T-helper 1 cell treated with Interleukin-12 subunit alpha and Interleukin-12 subunit beta and Interleukin-4 antibody, amounts not matched to agents 30 μg/mL and 1 μg/mL, for 36 hours (primary cell): ENCODE data around the gene FHIT.

Experiments
- H3K27ac Mint-ChIP-seq: one replicate; pipeline ENCODE4 v1.8.0; 2021; ENCODE audit warnings: mild to moderate bottlenecking, mixed read lengths
- H3K27me3 Mint-ChIP-seq: one replicate; pipeline ENCODE4 v1.8.0; 2021; ENCODE audit warnings: low read depth, mixed read lengths
- H3K36me3 Mint-ChIP-seq: one replicate; pipeline ENCODE4 v1.8.0; 2021; ENCODE audit warnings: low read depth, mixed read lengths
- H3K4me1 Mint-ChIP-seq: one replicate; pipeline ENCODE4 v1.8.0; 2021; ENCODE audit warnings: low read depth, mixed read lengths
- H3K4me3 Mint-ChIP-seq: one replicate; pipeline ENCODE4 v1.8.0; 2021; ENCODE audit warnings: mild to moderate bottlenecking, moderate library complexity, mixed read lengths
- H3K9me3 Mint-ChIP-seq: one replicate; pipeline ENCODE4 v1.8.0; 2021; ENCODE audit warnings: mixed read lengths

The FHIT gene

GRCh38 chr3:59862686-59863085, 1388.6 kb downstream of the FHIT start:
- H3K27ac Mint-ChIP-seq: no peak overlapping the region
- H3K4me3 Mint-ChIP-seq: no peak overlapping the region
- peaks cover 57% of the 10 kb centered on the region for H3K36me3 Mint-ChIP-seq
- no peaks in the 10 kb centered on the region for H3K27me3 Mint-ChIP-seq
- H3K4me1 Mint-ChIP-seq: peaks cover 20% of the 10 kb centered on the region
- peaks cover 33% of the 10 kb centered on the region for H3K9me3 Mint-ChIP-seq

- no peak overlapping the region for H3K4me3 Mint-ChIP-seq
- H3K27ac Mint-ChIP-seq: peak overlapping the region; percentile 23
- peaks cover 23% of the 10 kb centered on the region for H3K36me3 Mint-ChIP-seq
Observed at GRCh38 chr3:59857589-59858346, 1393.5 kb downstream of the FHIT start.

GRCh38 chr3:59856934-59857460, 1394.3 kb downstream of the FHIT start:
- no peaks in the 10 kb centered on the region for H3K27me3 Mint-ChIP-seq
- no peak overlapping the region for H3K4me3 Mint-ChIP-seq
- H3K36me3 Mint-ChIP-seq: peaks cover 18% of the 10 kb centered on the region
- H3K27ac Mint-ChIP-seq: no peak overlapping the region
- H3K4me1 Mint-ChIP-seq: peaks cover 7% of the 10 kb centered on the region
- H3K9me3 Mint-ChIP-seq: peaks cover 2% of the 10 kb centered on the region

More at GRCh38 chr3:59857589-59858346, 1393.5 kb downstream of the FHIT start:
- peaks cover 9% of the 10 kb centered on the region for H3K9me3 Mint-ChIP-seq
- no peaks in the 10 kb centered on the region for H3K27me3 Mint-ChIP-seq
- peaks cover 7% of the 10 kb centered on the region for H3K4me1 Mint-ChIP-seq

DNA sequence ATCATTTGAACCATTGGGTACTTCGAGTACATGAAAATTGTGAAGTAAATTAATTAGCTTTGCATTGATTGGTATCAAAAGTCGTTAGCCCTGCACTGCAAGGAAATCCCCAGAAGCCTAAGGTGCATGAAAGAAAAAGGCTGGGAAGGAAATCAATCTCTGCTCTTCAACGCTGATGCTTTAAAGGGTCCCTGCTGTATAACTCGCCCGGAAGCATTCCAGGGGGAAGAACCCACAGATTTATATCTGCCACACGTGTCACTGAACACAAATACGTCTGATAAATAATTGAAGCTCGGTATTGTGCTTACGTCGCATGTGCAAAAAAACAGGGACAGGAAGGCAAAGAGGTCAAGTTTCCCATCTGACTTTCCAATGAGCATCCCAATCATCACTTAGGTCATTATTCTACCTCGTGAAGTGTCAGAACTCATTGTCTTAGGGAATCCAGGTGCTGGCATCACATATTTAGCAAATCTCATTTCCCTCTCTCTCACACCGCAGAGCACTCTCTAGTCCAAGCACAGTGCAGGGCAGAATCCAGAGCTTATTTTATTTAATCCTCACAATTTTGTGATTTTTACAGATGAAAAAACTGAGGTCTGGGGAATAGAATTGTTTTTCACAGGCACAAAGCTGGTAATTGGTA, 1397.1 kb downstream of the FHIT start:
- Mint-ChIP-seq H3K9me3 (no peaks in the 10 kb centered on the region), H3K36me3 (peaks cover 14% of the 10 kb centered on the region), H3K27me3 (no peaks in the 10 kb centered on the region), H3K4me1 (peaks cover 7% of the 10 kb centered on the region), H3K4me3 (no peak overlapping the region), H3K27ac (no peak overlapping the region)

- H3K36me3 Mint-ChIP-seq: peaks cover 20% of the 10 kb centered on the region
- no peaks in the 10 kb centered on the region for H3K4me1 Mint-ChIP-seq
- no peak overlapping the region for H3K4me3 Mint-ChIP-seq
- no peaks in the 10 kb centered on the region for H3K27me3 Mint-ChIP-seq
- no peak overlapping the region for H3K27ac Mint-ChIP-seq
- peaks cover 10% of the 10 kb centered on the region for H3K9me3 Mint-ChIP-seq
Observed at GRCh38 chr3:59850417-59850816, 1400.8 kb downstream of the FHIT start.

GRCh38 chr3:59845386-59845785, 1405.9 kb downstream of the FHIT start:
- no peak overlapping the region for H3K27ac Mint-ChIP-seq
- peaks cover 2% of the 10 kb centered on the region for H3K4me1 Mint-ChIP-seq
- H3K4me3 Mint-ChIP-seq: no peak overlapping the region
- peaks cover 10% of the 10 kb centered on the region for H3K9me3 Mint-ChIP-seq
- H3K27me3 Mint-ChIP-seq: no peaks in the 10 kb centered on the region
- H3K36me3 Mint-ChIP-seq: peaks cover 14% of the 10 kb centered on the region

DNA sequence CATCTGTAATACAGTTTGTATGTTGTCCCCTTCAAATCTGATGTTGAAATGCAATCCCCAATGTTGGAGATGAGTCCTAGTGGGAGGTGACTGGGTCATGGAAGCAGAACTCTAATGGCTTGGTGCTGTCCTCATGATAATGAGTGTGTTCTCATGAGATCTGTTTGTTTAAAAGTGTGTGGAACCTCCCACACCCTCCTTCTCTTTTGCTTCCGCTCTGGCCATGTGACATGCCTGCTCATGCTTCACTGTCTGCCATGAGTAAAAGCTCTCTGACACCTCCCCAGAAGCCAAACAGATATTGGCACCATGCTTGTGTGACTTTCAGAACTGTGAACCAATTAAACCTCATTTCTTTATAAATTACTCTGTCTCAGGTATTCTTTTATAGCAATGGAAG, 1407.4 kb downstream of the FHIT start:
- Mint-ChIP-seq H3K27ac (no peak overlapping the region), H3K27me3 (no peaks in the 10 kb centered on the region), H3K36me3 (peaks cover 12% of the 10 kb centered on the region), H3K4me1 (peaks cover 9% of the 10 kb centered on the region), H3K9me3 (peaks cover 10% of the 10 kb centered on the region), H3K4me3 (no peak overlapping the region)

DNA sequence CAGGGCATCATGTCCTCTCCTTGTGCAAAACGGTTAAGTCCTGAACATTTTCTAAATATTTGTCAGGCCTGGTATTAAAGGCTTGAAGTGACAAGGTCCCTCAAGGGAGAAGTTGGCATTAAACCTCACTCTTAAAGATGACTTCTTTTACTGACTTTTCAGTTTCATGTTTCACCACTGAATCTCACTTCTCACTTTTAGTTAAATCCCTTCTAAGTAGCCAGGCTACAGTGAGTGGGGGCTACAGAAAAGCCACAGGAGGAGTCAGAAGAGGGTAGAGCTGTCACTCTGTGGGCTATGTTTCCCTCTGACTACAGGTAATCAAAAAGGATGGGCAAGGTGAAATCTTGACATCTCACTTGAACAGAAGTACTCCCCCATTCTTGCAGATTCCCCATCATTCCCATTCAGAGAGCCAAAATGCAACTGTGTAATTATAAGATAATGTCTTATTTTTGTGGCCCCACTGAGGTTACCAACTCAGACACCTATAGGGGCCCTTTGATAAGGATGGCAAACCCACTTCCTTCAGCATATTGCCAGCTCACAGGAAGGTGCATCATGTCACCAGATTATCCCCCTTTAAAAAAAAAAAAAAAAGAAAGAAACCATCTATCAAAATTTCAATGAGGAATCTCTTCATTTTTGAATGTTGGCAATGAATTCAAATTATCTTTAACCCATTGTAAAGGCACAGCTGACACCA, 1411.3 kb downstream of the FHIT start:
- H3K4me3 Mint-ChIP-seq: no peak overlapping the region
- no peaks in the 10 kb centered on the region for H3K27me3 Mint-ChIP-seq
- H3K9me3 Mint-ChIP-seq: peaks cover 8% of the 10 kb centered on the region
- peaks cover 9% of the 10 kb centered on the region for H3K4me1 Mint-ChIP-seq
- H3K27ac Mint-ChIP-seq: no peak overlapping the region
- H3K36me3 Mint-ChIP-seq: peaks cover 15% of the 10 kb centered on the region

DNA sequence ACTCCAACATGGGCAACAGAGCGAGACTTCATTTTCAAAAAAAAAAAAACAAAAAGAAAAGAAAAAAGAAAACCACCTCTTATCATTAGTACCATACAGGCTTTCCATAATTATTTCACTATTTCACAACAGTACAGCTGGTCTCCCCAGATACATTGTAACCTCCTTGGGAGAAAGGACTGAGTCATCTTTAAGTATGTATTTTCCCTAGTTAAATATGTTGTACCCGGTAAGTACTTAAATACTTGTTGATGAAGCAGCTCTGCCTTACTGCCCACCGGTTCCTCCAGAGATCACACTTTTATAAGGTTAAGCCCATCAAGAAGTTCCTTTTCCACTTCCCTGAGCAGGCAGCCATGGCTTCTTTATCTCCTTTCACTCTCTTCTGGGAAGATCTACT, 1412.0 kb downstream of the FHIT start:
- Mint-ChIP-seq H3K4me3 (no peak overlapping the region), H3K27ac (no peak overlapping the region), H3K4me1 (peaks cover 9% of the 10 kb centered on the region), H3K36me3 (peaks cover 14% of the 10 kb centered on the region), H3K27me3 (no peaks in the 10 kb centered on the region), H3K9me3 (peaks cover 9% of the 10 kb centered on the region)

GRCh38 chr3:59836531-59836930, 1414.7 kb downstream of the FHIT start:
- peaks cover 9% of the 10 kb centered on the region for H3K9me3 Mint-ChIP-seq
- peaks cover 22% of the 10 kb centered on the region for H3K36me3 Mint-ChIP-seq
- H3K4me1 Mint-ChIP-seq: peaks cover 9% of the 10 kb centered on the region
- H3K27ac Mint-ChIP-seq: no peak overlapping the region
- no peaks in the 10 kb centered on the region for H3K27me3 Mint-ChIP-seq
- H3K4me3 Mint-ChIP-seq: no peak overlapping the region

GRCh38 chr3:59832702-59833101, 1418.5 kb downstream of the FHIT start:
- Mint-ChIP-seq H3K27ac (no peak overlapping the region), H3K9me3 (peaks cover 9% of the 10 kb centered on the region), H3K36me3 (peaks cover 21% of the 10 kb centered on the region), H3K4me1 (no peaks in the 10 kb centered on the region), H3K4me3 (no peak overlapping the region), H3K27me3 (no peaks in the 10 kb centered on the region)

- no peak overlapping the region for H3K4me3 Mint-ChIP-seq
- no peaks in the 10 kb centered on the region for H3K27me3 Mint-ChIP-seq
- H3K4me1 Mint-ChIP-seq: no peaks in the 10 kb centered on the region
- H3K36me3 Mint-ChIP-seq: peaks cover 21% of the 10 kb centered on the region
- no peak overlapping the region for H3K27ac Mint-ChIP-seq
- H3K9me3 Mint-ChIP-seq: peaks cover 9% of the 10 kb centered on the region
Observed at GRCh38 chr3:59832241-59832640, 1419.0 kb downstream of the FHIT start.

- Mint-ChIP-seq H3K27me3 (no peaks in the 10 kb centered on the region), H3K4me1 (no peaks in the 10 kb centered on the region), H3K9me3 (peaks cover 9% of the 10 kb centered on the region), H3K4me3 (no peak overlapping the region), H3K36me3 (peaks cover 21% of the 10 kb centered on the region), H3K27ac (no peak overlapping the region)
Observed at GRCh38 chr3:59831394-59831793, 1419.9 kb downstream of the FHIT start.

DNA sequence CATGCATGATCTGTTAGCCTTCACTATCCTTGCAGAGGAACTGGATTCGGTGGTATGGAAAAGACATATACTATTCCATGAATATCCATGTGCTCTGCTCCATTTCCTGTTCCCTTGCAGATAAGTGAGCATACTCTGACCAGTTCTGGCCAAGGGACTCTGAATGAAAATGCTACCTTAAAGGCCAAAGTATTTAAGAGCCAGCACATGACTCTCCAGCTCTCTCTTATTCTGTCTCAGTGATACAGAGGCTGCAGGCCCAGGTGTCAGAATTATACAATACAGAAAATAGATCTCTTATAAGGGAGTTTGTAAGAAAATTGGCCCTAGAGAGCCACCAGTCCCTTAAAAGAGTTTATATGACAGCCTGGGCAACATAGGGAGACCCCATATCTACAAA, 1421.7 kb downstream of the FHIT start:
- no peaks in the 10 kb centered on the region for H3K27me3 Mint-ChIP-seq
- H3K27ac Mint-ChIP-seq: no peak overlapping the region
- H3K4me3 Mint-ChIP-seq: no peak overlapping the region
- peaks cover 18% of the 10 kb centered on the region for H3K36me3 Mint-ChIP-seq
- H3K9me3 Mint-ChIP-seq: no peaks in the 10 kb centered on the region
- peaks cover 3% of the 10 kb centered on the region for H3K4me1 Mint-ChIP-seq
